Lower lobe of right lung (tissue), 2 donors: Measurements from ENCODE around the gene STRBP. TPM values are rescaled to one million over a fixed set of nuclear protein-coding genes. Genes with fewer than 3 reads are reported as not detected.

ENCODE experiments used
- ATAC-seq, 2 donors: fragments of 200-7000 bp; cut with Tn5 transposase; one replicate each; pipeline ENCODE4 v1.9.1; 2020 to 2022; ENCODE audit warnings: mild to moderate bottlenecking in 2 of 2, moderate library complexity in 2 of 2
- DNase-seq: peaks from one replicate; pipeline ENCODE4 v3.0.0-alpha.2; 2020
- H3K27ac ChIP-seq: fragments of 200-600 bp; one replicate; pipeline ENCODE4 v1.8.0; 2022
- H3K27me3 ChIP-seq: fragments of 200-600 bp; one replicate; pipeline ENCODE4 v1.8.0; 2022; ENCODE audit warnings: low read depth
- H3K36me3 ChIP-seq: fragments of 200-600 bp; one replicate; pipeline ENCODE4 v1.8.0; 2022; ENCODE audit warnings: mild to moderate bottlenecking
- H3K4me1 ChIP-seq: fragments of 200-600 bp; one replicate; pipeline ENCODE4 v1.8.0; 2022
- H3K4me3 ChIP-seq: fragments of 200-600 bp; one replicate; pipeline ENCODE4 v1.8.0; 2022; ENCODE audit warnings: mild to moderate bottlenecking
- H3K9me3 ChIP-seq: fragments of 200-600 bp; one replicate; pipeline ENCODE4 v1.8.0; 2022
- CTCF ChIP-seq: fragments of 200-600 bp; IDR thresholded peaks from one replicate; pipeline ENCODE4 v1.8.0; 2022; ENCODE audit warnings: antibody characterized with exemption, mild to moderate bottlenecking
- intact Hi-C: fragments of 100-400 bp; cut with DNase I; formaldehyde crosslinking; loops from one replicate; pipeline ENCODE4 v1.11.0; 2022
- total RNA-seq: library from RNA; stranded (reverse); fragmentation: NEBNext Ultra II Directional; extraction: Animal tissue kit (Norgen Biotek cat#: 25700); gene quantifications from one replicate; pipeline ENCODE4 v1.2.1, GENCODE V29; 2021
- donor health status: DM: no; HTN: yes; CAD: no; lungs with severe emphysema.

STRBP gene
- total RNA-seq, 1 donor from 2014 or later: 23.7 TPM

GRCh38 chr9:123248630-123249029 is 19.8 kb downstream of the STRBP start:
- H3K4me1 ChIP-seq: no peaks in the 10 kb centered on the region
- H3K4me3 ChIP-seq: no peak overlapping the region
- no peak for ATAC-seq
- intact Hi-C loops: no loop called here
- TF ChIP-seq CTCF: no peak
- no peaks in the 10 kb centered on the region for H3K9me3 ChIP-seq
- no peaks in the 10 kb centered on the region for H3K36me3 ChIP-seq
- H3K27me3 ChIP-seq: no peaks in the 10 kb centered on the region
- no peak overlapping the region for H3K27ac ChIP-seq
- DNase-seq: no peak

GRCh38 chr9:123246534-123246933 is 21.9 kb downstream of the STRBP start:
- ATAC-seq: no peak
- intact Hi-C loops: no loop called here
- Histone ChIP-seq H3K9me3 (no peaks in the 10 kb centered on the region), H3K4me3 (no peak overlapping the region), H3K27ac (no peak overlapping the region), H3K27me3 (no peaks in the 10 kb centered on the region), H3K36me3 (no peaks in the 10 kb centered on the region), H3K4me1 (no peaks in the 10 kb centered on the region)
- DNase-seq: no peak
- no peak for TF ChIP-seq CTCF

- Histone ChIP-seq H3K36me3 (no peaks in the 10 kb centered on the region), H3K27ac (no peak overlapping the region), H3K9me3 (no peaks in the 10 kb centered on the region), H3K27me3 (no peaks in the 10 kb centered on the region), H3K4me1 (no peaks in the 10 kb centered on the region), H3K4me3 (no peak overlapping the region)
- no peak for DNase-seq
- TF ChIP-seq CTCF: no peak
- ATAC-seq: no peak
- intact Hi-C loops: no loop called here
Measured at GRCh38 chr9:123239726-123240125, 28.7 kb downstream of the STRBP start.

GRCh38 chr9:123238365-123238764 is 30.0 kb downstream of the STRBP start:
- intact Hi-C loops: no loop called here

GRCh38 chr9:123237220-123237619 is 31.2 kb downstream of the STRBP start:
- no peaks in the 10 kb centered on the region for H3K36me3 ChIP-seq
- H3K4me1 ChIP-seq: no peaks in the 10 kb centered on the region
- no peak for TF ChIP-seq CTCF

More at GRCh38 chr9:123238365-123238764, 30.0 kb downstream of the STRBP start:
- H3K27me3 ChIP-seq: no peaks in the 10 kb centered on the region
- H3K4me1 ChIP-seq: no peaks in the 10 kb centered on the region
- H3K27ac ChIP-seq: no peak overlapping the region
- ATAC-seq: no peak
- no peaks in the 10 kb centered on the region for H3K36me3 ChIP-seq
- H3K4me3 ChIP-seq: no peak overlapping the region
- H3K9me3 ChIP-seq: no peaks in the 10 kb centered on the region
- TF ChIP-seq CTCF: no peak
- DNase-seq: no peak

GRCh38 chr9:123235448-123235847 is 32.9 kb downstream of the STRBP start:
- no peaks in the 10 kb centered on the region for H3K36me3 ChIP-seq
- DNase-seq: no peak
- no peaks in the 10 kb centered on the region for H3K4me1 ChIP-seq
- H3K27ac ChIP-seq: no peak overlapping the region
- no peak for TF ChIP-seq CTCF
- no peak for ATAC-seq
- H3K4me3 ChIP-seq: no peak overlapping the region
- H3K9me3 ChIP-seq: no peaks in the 10 kb centered on the region
- intact Hi-C loops: no loop called here
- H3K27me3 ChIP-seq: no peaks in the 10 kb centered on the region

More at GRCh38 chr9:123237220-123237619, 31.2 kb downstream of the STRBP start:
- no peak overlapping the region for H3K27ac ChIP-seq
- DNase-seq (no peak), ATAC-seq (no peak)
- no peak overlapping the region for H3K4me3 ChIP-seq
- no peaks in the 10 kb centered on the region for H3K9me3 ChIP-seq
- intact Hi-C loops: no loop called here
- no peaks in the 10 kb centered on the region for H3K27me3 ChIP-seq
